NCI-H1105 treated with DMSO at 0.1 percent for 48 hours (cell line): ENCODE measurements around the gene TYMP.
"Not testable (repeated sequence)": the region's sequence is repeated elsewhere in the genome, so short reads cannot be mapped to it uniquely, and the experiment has no call there.

Experiments
- DNase-seq: peaks from one replicate; lab custom pipeline; 2025; lab: John Stamatoyannopoulos, UW

Gene TYMP

DNA sequence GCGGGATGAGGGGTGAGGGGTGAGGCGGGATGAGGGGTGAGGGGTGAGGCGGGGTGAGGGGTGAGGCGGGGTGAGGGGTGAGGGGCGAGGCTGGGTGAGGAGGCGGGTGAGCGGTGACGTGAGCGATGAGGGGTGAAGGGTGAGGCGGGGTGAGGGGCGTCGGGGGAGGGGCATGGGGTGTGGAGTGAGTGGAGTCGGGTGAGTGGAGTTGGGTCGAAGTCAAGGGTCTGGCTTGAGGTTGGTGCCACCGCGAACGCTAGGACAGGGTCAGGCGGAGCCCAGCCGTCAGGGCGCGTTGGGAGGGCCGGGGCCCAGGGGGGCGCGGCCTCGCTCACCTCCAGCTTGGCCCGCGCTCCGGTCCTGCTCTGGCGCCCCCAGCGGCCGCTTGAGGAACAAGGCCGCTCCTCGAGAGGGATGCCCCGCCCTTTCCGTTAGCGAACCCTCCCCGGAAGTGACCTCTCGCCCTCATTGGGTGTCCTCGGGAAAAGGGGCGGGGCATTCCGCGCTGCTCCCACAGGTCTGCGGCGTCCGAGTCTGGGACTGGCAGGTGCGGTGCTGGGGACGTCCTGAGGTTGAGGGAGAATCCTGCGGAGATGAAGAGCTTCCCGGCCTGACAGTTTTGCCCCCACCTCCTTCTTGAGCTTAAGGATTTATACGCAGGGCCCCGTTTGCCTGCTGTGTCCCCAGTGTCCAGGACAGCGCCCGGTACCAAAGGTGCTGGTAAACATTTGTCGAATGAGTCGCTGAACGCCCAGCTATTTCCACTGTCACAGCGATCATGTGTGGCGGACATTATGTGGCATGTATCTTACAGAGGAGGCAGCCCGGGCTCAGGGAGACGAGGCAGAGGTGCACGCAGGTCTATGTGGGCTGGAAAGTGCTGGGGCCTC is 33.0 kb upstream of the TYMP start, which contains the start of gene SYCE3:
SYCE3 (minus strand) TSS at position 397 of the 890 bp plus-strand sequence. CDS start 6,514 bp downstream, outside the sequence.
- peak; percentile 92 for DNase-seq

- DNase-seq = no peak
These were observed 31.9 kb upstream of the TYMP start for GRCh38 chr22:50561401-50562358.

DNA sequence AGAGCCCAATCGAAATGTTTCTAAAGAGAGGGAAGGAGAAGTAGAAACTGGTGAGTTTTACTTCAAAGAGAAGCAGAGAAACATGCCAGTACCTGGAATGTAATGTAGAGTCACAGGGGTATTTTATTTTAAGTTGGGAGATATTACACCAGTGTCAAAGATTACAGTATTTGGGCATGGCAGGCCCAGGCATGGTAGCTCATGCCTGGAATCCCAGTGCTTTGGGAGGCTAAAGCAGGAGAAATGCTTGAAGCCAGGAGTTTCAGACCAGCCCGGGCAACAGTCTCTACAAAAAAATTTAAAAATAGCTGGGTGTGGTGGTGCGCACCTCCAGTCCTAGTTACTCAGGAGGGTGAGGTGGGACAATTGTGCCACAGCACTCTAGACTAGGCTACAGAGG is 30.2 kb upstream of the TYMP start:
- DNase-seq = no peak

- no peak for DNase-seq
These were observed 26.9 kb upstream of the TYMP start for GRCh38 chr22:50556703-50557102.

GRCh38 chr22:50553310-50553709 is 23.5 kb upstream of the TYMP start:
- no peak for DNase-seq

DNA sequence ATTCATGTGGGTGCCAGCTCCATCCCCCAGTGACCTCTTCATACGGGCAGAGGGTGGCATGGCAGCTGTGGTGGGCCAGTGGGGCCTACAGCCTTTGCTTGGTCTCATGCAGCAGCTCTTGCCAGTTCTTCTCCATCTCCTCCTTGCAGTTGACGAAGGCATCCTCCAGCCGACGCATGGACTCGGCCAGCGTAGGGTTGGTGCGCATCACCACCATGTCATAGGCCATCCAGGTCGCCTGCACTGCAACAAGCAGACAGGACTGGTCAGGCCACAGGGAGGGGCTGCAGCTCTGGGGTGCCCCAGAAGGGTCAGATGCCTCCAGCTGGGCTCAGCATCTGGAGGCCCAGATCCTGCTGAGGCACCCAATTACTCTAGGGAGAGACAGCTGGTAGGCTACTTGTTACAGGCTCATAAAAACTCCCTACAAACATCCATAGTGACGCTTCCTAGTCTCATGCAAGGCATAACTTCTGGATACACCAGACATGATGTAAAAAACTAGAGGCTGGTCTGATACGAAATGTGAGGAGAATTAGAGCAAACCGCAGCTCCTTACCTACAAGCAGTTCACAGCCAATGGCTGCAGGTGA is 21.4 kb upstream of the TYMP start:
- no peak for DNase-seq

DNA sequence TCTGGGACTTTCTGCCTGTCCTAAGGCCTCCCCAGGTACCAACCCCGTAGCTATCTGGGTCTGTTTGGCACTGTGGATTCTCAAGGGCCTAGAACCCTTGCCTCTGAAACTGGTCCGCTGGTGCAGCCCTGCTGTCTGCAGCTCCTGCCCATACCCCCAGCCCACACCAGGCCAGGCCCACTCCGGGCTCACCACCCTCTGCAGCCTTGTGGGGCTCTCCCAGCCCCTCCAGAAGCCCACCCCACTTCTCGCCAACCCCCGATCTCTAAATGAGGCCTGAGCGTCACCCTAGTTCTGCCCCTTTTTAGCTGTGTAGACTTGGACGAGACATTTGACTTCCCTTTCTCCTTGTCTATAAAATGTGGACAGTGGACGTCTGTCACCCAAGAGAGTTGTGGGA is 20.6 kb upstream of the TYMP start:
- no peak for DNase-seq

GRCh38 chr22:50548921-50549790 is 19.3 kb upstream of the TYMP start:
- no peak for DNase-seq

DNA sequence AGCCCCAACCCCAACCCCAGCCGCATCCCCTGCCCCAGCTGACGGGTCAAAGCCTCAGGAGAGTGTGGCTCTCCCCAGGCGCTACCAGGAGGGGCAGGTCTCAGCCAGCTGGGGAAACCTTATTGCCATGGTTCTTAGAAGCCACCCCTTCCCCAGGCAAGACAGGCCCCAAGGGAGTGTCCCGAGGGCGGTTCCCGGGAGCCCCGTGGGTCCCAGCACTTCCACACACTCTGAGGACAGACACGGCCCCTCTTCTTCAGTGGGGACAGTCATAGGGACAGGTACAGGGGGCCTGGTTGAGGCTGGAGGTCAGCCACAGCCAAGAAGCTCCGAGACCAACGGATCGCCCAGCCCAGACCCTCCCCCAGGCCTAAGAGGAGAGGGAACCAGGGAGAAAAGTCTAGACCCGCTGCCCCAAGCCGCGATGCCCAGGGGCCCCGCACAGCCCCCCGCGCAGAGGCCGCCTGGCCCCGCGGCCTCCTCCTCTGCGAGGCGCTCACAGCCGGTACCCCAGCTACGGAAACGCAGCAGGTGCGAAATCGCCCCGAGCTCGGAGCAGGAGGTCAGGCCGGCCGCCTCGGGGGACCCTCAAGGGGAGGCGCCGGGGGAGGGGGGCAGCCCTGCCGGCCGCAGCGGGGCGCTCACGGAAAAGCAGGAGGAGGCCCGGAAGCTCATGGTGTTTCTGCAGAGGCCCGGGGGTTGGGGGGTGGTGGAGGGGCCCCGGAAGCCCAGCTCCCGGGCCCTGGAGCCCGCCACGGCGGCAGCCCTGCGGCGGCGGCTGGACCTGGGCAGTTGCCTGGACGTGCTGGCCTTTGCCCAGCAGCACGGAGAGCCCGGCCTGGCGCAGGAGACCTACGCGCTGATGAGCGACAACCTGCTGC is 18.5 kb upstream of the TYMP start:
- no peak for DNase-seq

DNA sequence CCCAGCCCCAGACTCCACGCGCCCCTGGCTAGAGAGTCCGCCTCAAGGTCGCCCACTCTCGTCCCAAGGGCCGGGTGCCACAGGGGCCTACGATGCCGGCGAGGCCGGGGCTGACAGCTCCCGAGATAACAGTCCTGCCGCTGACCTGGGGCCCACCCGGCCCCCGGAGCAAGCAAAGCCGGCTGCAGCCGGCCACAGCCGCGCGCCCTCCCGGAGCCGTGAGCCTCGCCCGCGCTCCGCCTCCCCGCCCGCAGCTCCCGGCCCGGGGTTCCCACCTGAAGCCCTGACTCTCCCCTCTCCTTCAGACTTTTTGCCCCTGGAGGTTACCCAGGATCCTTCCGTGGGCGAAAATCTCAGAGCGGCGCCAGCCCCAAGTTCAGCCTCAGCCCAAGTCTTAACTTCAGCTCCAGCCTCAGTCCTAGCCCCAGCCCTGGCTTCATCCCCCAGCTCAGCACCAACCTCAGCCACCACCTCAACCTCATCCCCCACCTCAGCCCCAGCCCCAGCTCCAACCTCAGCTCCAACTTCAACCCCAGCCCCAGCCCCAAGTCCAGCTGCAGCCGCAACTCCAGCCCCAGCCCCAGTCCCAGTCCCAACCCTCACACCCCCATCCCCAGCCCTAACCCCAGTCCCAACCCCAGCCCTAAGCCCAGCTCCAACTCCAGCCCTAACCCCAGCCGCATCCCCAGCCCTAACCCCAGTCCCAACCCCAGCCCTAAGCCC is 17.6 kb upstream of the TYMP start:
- no peak for DNase-seq

DNA sequence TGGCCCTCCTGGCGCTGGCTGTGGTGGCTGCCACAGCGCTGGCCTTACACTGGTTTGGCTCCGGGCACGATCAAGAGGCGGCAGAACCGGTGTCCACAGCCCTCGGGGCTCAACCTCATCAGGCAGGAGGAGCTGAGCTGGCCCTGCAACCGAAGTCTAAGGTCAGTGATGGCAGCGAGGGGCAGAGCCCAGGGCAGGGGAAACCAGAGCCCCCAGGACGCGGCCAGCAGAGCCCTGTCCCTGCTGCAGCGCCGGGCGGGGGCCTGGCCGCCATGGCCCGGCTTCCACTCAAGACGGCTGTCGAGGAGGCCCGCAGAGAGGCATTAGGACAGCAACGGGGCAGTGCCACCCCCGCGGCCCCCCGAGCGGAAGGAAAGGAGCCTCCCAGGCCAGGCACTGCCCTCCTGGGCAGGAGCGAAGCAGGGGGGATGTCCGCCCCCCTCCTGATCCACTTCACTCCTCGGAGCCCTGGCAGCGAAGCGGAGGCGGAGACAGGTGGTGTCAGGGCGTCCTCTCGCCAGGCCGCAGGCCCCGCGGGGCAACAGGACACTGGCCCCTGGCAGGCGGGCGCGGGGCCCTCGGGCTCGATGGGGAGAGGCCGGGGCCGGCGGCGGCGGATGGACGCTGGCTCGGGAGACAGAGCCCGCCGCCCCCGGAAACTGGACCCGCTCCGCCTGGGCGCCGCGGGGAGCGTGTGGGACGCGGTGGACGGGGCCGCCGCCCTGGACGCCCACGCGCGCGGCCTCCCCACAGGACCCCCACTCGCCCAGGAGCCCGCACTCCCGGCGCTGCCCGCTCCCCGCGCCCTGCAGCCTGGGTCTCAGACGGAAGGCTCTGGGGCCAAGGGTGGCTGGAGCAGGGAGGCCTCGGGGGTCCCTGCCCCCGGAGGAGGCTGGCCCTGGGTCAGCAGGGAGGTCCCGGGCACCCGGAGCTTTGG is 16.8 kb upstream of the TYMP start:
- DNase-seq = no peak

DNA sequence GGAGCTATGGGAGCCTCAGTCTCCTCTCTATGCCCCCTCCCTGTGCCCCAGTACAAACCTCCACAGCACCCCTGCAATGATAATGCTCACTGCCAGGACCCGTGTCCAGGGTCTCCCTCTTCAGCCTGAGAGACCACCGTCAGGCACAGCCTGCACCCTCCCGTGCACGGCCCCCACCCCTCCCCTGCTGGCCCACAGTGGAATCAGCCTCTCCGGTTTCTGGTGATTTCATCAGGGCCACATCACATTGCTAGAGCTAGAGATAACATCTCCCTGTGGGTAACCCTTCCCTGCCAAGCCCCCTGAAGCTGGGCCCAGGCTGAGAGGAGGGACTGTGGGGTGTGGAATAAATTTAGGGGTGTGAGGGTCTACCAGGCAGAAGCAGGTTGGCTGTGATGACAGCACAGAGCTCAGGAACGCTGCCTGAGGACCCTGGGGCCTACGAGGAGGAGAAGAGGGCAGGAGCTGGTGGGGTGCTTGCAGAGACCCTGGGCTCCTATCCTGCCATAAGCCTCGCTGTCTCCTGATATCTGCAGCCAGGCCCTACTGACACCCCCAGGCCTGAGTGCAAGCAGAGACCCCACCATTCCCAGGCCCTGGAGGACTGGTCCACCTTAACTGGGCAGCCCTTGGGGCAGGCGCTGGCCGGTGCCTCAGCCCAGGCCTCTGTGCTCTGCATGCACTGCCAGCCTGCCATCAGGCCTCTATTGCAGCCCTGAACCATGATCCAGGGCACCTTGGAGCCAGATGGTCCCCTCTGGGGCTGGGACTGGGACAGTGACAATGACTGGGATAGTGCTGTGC is 15.9 kb upstream of the TYMP start, which contains the start of gene KLHDC7B:
KLHDC7B (plus strand) TSS at position 378 of the 804 bp plus-strand sequence; CDS start at position 723, 345 bp downstream.
- DNase-seq = no peak

DNA sequence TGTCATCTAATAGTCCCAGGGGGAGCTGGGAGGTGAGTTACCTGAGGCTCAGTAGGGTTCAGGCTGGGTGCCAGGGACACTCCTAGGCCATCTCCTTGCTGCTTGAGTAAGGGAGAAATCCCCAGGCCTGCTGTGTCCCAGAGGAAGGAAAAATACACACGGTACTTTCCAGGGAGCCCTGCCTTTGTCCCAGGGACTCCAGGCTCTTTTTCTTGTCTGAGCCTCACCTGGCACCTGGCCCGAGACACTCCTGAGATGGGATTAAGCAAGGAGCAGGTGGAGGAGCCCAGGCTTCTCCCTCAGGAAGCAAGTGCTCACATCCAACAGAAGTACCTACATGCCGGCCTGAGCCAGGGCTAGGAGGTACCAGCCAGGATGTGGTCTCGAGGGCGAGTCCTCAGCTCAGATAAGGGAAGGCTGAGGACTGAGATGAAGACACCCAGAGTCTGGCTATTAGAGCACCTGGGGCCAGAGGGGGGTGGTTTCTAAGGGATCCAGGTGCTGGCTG is 15.0 kb upstream of the TYMP start:
- DNase-seq = no peak

GRCh38 chr22:50544078-50544745 is 14.4 kb upstream of the TYMP start:
- no peak for DNase-seq

- DNase-seq = no peak
These were observed 12.7 kb upstream of the TYMP start for GRCh38 chr22:50542416-50542927.

DNA sequence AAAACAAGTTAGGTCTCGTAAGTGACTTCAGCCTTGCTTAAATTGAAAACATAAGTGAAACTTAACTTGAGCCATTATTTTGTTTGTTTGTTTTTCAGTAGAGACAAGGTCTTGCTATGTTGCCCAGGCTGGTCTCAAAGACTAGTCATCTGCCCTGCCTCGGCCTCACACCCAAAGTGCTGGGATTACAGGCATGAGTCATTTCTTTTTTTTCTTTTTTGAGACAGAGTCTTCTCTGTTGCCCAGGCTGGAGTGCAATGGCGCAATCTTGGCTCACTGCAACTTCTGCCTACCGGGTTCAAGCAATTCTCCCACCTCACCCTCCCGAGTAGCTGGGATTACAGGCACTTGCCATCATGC is 11.8 kb upstream of the TYMP start:
- not testable (repeated sequence) for DNase-seq

DNA sequence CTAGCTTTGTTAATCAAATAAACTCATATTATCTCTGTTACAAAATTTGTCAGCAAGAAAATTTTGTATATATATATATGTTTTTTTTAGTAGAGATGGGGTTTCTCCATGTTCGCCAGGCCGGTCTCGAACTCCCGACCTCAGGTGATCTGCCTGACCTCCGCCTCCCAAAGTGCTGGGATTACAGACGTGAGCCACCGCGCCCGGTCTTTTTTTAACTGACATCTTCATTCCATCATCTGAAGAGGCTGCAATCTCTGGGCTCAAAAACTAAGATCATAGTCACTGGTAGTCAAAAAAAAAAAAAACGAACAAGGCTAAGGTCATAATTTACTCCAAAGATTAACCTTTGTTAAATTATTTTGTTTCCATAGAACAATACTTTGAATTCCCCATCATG is 10.6 kb upstream of the TYMP start:
- no peak for DNase-seq
